Non-pigmented ciliary epithelial cell (primary cell): ENCODE measurements around the gene NCDN.

ENCODE experiments used
- DNase-seq: peaks from one replicate; pipeline ENCODE4 v3.0.0-alpha.2; 2010; ENCODE audit warnings: low read depth

NCDN gene

DNA sequence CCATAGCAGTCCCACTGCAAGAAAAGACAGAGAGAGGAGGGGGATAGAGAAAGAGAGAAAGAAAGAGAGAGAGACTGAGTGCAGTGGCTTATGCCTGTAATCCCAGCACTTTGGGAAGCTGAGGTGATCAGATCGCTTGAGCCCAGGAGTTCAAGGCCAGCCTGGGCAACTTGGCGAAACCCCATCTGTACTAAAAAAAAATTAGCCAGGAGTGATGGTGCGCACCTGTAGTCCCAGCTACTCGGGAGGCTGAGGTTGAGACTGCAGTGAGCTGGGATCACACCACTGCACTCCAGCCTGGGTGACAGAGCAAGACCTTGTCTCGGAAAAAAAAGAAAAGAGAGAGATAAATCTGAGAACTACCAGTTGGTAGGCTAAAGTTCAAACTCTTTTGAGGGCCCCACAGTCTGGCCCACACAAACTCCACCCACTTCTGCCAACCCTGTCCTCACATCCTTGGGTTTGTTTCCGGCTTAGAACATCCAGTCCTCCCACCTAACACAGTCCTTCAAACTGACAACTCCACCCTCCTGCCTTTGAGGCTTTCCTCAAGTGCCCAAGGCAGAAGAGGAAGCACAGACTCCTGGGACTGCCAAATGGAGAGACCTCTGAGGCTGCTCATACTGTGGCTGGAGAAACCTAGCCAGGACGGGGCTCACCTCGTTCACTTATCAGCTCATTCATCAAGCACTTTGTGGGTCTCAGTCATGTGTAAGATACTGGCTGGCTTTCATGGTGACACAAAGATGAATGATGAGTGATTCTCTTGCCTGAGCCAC is 35.6 kb downstream of the NCDN start:
- no peak for DNase-seq

DNA sequence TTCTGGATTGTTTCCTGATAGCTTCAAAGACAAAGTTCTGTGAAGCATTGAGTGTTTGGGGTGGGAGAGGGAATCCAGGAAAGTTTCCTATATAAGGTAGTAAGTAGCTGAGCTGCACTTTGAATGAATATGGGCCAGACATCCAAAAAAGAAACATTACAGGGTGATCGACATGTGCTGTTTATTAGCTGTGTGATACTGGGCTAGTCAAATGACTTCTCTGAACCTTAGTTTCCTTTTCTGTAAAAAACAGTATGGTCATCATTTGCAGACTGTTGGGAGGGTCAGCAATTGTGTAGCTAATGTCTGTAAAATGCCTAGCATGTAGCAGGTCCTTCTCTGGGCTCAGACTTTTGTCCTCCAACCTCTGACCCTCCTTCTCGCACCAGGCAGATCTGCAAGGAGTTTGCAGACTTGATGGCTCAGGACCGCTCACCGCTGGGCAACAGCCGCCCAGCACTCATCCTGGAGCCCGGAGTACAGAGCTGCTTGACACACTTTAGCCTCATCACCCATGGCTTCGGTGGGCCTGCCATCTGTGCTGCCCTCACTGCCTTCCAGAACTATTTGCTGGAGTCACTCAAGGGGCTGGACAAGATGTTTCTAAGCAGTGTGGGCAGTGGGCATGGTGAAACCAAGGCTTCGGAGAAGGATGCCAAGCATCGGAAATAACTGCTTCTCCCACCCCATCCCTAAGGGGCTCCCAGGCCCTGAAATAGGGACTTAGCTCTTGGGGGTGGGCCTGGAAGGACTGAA is 36.6 kb downstream of the NCDN start:
- no peak for DNase-seq

DNA sequence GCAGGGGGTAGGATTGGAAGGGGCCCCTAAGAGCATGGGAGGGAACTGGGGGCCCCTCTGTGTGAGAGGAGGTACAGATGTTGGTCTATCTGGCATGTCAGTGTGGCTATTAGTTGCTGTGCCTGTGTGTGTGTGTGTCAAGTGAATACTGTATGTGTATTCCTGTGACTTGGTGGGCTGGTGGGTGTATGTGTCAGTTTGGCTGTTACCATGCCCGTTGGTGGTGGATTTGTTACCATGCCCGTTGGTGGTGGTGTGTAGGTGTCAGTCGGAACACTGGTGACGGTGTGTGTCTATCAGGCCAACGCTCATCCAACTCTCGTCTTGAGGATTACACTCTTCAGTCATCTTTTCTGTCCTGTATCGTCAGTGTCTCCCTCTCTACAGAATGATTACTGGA is 38.1 kb downstream of the NCDN start:
- no peak for DNase-seq

DNA sequence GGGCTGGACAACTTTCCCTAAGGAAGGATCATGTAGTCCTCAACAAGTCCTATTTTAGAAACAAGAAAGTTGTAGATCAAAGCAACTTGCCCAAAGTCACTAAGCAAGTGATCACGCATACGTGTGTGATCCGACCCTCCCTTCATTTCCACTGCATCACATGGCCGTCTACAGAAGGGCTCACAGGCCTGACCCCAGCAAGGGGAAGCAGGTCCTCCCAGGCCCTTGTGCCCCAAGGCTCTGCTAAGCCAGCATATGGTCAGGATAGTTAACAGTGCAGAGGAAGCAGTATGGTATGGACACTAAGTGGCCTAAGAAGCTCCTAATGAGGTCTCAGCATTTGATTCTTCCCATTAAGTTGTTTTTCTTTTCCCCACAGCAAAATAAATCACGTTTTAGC is 40.3 kb downstream of the NCDN start:
- DNase-seq: no peak

DNA sequence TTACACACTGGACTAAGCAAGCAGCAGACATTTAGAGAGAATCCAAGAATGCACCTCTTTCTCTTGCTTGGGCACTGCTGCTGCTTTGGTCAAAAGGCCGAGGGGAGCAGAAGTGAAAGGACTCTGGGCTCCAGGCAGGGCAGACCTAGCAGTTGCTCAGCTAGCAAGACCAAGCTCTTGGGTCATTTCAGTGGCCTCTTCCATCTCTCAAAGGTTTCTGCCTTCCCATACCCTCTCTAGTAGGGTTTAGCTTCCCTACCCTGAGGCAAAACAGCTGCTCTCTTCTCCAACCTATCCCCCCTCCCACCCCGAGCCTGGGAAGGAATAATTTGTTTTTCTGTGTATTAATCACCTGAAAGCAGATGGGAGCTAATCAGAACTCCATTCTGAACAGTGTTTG is 41.3 kb downstream of the NCDN start:
- DNase-seq: no peak

DNA sequence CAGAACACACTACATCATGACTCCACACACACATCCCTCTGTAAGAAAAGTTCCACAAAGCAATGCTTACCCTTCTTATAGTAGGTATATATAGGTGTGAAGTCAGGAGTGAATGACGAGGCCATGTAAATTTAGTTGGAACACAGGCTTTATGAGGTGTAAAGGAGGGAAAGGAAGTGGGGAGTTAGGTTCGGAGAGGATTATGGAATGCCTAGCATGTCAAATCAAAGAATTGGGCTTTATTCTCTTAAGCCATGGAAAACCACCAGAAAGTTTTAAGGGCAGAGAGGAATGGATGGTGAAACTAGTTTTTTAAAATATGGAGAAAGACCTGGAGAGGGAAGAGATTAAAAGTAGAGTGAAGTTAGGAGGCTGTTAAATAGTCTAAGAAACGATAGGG is 41.8 kb downstream of the NCDN start:
- DNase-seq: no peak

DNA sequence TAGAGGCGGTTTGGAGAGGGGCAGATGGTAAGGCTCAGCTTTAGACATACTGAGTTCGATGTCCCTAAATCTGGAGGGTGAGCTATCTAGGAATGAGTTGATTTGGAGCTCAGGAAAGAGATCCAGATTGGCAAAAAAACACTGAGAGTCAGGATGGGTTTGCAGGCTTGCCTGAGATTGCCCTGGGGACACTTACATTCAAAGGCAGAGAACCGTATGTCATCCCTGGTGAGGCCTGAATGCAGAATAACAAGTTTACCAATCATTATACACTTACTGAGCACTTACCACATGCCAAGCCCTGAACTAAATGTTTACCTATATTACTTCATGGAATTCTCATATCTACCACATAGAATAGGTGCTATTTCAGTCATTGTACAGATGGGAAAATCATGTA is 43.0 kb downstream of the NCDN start:
- no peak for DNase-seq

DNA sequence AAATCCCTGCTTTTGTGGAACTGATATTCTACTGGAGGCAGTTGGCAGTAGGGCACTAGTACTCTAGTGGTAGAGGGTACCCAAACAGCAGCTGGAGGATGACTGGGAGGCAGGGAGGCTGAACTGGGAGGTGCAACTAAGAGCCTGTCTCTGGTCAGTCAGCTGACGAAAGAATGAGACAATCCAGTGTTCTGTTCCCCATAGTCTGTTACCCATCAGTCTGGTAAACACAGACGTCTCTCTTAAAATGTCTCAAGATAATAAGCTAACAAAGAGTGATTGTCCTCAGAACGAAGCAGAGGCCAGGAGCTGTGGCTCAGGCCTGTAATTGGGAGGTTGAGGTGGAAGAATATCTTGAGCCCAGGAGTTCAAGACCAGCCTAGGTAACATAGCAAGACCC is 45.9 kb downstream of the NCDN start:
- no peak for DNase-seq

DNA sequence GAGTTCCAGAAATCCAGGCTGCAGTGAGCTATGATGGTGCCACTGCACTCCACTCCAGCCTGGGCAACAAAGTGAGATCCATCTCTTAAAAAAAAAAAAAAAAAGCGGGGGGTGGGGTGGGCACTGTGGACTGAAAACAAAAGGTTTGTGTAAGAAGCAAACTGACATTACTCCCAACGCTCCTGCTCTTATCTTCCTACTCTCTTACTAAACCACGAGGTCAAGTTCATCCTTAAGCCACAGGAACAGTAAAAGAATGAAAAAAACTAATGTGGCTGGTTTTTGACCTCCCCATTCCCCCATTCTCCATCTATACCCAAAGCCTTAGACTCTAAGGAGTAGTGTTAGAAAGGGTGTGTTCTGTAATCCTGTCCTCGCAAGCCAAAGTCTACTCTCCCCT is 46.3 kb downstream of the NCDN start:
- no peak for DNase-seq

DNA sequence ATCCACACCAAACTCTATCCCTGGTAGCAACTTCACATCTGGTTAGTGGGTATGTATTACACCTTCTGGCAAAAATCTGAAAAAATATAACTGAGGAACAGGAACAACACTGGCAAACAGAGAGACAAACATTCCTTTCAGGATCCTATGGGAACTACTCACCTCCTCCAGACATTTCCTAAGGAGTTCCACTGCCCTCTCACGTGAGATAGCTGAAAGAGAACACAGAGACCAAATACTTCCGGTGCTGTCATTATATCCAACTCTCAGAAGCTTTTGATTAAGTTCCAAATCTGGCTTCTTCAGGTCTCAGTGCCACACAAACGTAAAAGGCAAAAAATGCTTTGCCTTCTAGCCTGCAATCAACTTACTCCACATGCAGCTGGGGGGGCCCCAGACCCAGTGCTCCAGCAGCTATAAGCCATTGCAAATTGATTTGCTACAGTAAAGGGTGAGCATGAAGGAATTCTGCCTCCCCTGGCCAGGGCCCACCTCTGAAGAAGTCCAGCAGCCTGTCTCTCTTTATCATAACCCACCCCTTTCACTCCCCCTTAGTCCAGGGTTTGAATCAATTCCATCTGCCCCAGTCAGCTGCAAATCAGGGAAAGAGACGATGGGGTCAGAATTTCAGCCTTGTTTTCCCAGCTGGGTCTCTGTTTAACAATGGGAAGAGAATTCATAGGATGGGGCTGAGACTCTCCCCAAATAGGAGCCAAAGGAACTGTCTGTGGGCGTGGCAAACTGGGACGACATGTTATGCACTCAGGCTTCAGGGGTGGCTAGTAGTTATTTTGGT is 47.7 kb downstream of the NCDN start:
- DNase-seq: no peak

DNA sequence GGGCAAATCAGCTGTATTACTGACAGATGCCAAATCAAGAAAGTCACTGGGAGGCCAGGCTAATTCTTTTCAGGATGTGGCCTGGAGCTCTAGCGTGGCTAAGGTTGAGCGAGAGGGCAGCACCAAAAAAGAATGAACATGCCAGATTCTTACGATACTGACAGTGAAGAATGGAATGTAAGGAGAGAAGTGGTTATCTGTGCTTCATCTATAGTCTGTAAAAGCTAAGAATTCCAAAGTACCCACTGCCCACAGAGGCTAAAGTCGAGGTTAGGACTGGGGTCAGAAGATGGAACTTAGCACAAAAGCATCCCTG is 48.2 kb downstream of the NCDN start:
- DNase-seq: peak; percentile 38

DNA sequence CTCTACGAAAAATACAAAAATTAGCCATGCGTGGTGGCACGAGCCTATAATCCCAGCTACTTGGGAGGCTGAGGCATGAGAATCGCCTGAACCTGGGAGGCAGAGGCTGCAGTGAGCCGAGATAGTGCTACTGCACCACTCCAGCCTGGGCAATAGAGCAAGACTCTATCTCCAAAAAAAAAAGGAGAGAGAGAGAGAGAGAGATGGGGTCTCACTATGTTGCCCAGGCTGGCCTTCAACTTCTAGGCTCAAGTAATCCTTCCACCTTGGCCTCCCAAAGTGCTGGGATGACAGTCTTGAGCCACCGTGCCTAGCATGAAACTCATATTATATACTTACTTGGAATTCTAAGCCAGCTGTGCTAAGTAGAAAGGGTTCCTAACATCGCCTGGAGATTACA is 54.1 kb downstream of the NCDN start:
- DNase-seq: no peak

DNA sequence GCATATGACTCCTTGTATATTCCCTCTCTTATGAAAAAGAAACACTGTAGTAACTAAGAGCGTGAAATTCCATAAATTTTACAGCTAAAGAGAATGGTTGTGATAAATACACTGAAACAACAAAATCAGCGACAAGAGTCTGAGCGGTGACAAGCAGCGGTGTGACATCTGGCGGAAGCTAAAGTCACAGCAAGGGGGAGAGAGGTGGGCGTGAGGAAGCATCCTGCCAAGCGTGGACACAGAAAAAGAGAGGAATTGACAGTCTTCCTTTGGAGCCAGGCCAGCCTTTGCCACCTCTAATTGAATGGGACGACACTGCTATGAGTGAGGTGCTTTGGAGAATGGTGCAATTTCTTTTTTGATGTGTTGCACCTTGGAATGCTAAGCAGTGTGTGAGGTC is 57.8 kb downstream of the NCDN start:
- no peak for DNase-seq
